H9 (cell line): ENCODE results near the gene CACNB3. TPM values are rescaled to one million over a fixed set of nuclear protein-coding genes. Genes with fewer than 3 reads are reported as not detected.

ENCODE experiments used
- DNase-seq: peaks from one replicate; pipeline ENCODE4 v3.0.0-alpha.2; 2017
- H2AFZ ChIP-seq: one replicate; pipeline ENCODE4 v1.6.1; 2013; ENCODE audit warnings: mild to moderate bottlenecking, low read length, control low read depth, moderate library complexity
- H2AK5ac ChIP-seq: 2 replicates; pipeline ENCODE4 v1.6.1; 2013; ENCODE audit warnings: low read length, control low read depth, mixed read lengths; ENCODE audit not compliant: insufficient read length
- H2BK120ac ChIP-seq: one replicate; pipeline ENCODE4 v1.6.1; 2013; ENCODE audit warnings: low read depth, mild to moderate bottlenecking, low read length, control low read depth, inconsistent platforms; ENCODE audit not compliant: poor library complexity, severe bottlenecking
- H2BK12ac ChIP-seq: 2 replicates; pipeline ENCODE4 v1.6.1; 2013; ENCODE audit warnings: low read length, control low read depth, mixed read lengths, low read depth; ENCODE audit not compliant: insufficient read length
- H2BK15ac ChIP-seq: 2 replicates; pipeline ENCODE4 v1.6.1; 2013; ENCODE audit warnings: low read depth, low read length, control low read depth
- H2BK20ac ChIP-seq: one replicate; pipeline ENCODE4 v1.6.1; 2013; ENCODE audit warnings: low read depth, mild to moderate bottlenecking, low read length, control low read depth, inconsistent platforms; ENCODE audit not compliant: poor library complexity, severe bottlenecking
- H2BK5ac ChIP-seq: 2 replicates; pipeline ENCODE4 v1.6.1; 2013; ENCODE audit warnings: low read length, control low read depth, mixed read lengths; ENCODE audit not compliant: insufficient read length
- H3K14ac ChIP-seq: 2 replicates; pipeline ENCODE4 v1.6.1; 2013; ENCODE audit warnings: low read length, control low read depth; ENCODE audit not compliant: insufficient read depth
- H3K18ac ChIP-seq: 2 replicates; pipeline ENCODE4 v1.6.1; 2013; ENCODE audit warnings: low read depth, mild to moderate bottlenecking, mixed read lengths, low read length, control low read depth; ENCODE audit not compliant: insufficient read length
- H3K23ac ChIP-seq: 2 replicates; pipeline ENCODE4 v1.6.1; 2013; ENCODE audit warnings: low read length, control low read depth, mixed read lengths, low read depth; ENCODE audit not compliant: insufficient read length
- H3K23me2 ChIP-seq: 2 replicates; pipeline ENCODE4 v1.6.1; 2013; ENCODE audit warnings: low read depth, mild to moderate bottlenecking, mixed read lengths, low read length, control low read depth; ENCODE audit not compliant: insufficient read length, poor library complexity, severe bottlenecking
- H3K27ac ChIP-seq: 2 replicates; pipeline ENCODE4 v1.5.1; 2013; ENCODE audit warnings: low read length, control low read depth, mixed read lengths, low read depth; ENCODE audit not compliant: insufficient read length
- H3K27me3 ChIP-seq: 2 replicates; pipeline ENCODE4 v1.6.1; 2013; ENCODE audit warnings: low read length, control low read depth, inconsistent platforms; ENCODE audit not compliant: insufficient read depth
- H3K4ac ChIP-seq: 2 replicates; pipeline ENCODE4 v1.6.1; 2013; ENCODE audit warnings: low read depth, mild to moderate bottlenecking, control low read depth, inconsistent platforms, low read length, moderate library complexity
- H3K4me1 ChIP-seq: 2 replicates; pipeline ENCODE4 v1.6.1; 2013; ENCODE audit warnings: low read length, control low read depth, inconsistent platforms; ENCODE audit not compliant: insufficient read depth
- H3K4me2 ChIP-seq: 2 replicates; pipeline ENCODE4 v1.6.1; 2013; ENCODE audit warnings: low read length, control low read depth, mixed read lengths; ENCODE audit not compliant: insufficient read length, insufficient read depth
- H3K56ac ChIP-seq: 2 replicates; pipeline ENCODE4 v1.6.1; 2013; ENCODE audit warnings: low read depth, mild to moderate bottlenecking, mixed read lengths, low read length, control low read depth; ENCODE audit not compliant: insufficient read length
- H3K79me1 ChIP-seq: 2 replicates; pipeline ENCODE4 v1.6.1; 2013; ENCODE audit warnings: low read depth, mild to moderate bottlenecking, moderate library complexity, low read length, control low read depth, inconsistent platforms; ENCODE audit not compliant: insufficient read depth, poor library complexity, severe bottlenecking
- H3K79me2 ChIP-seq: 2 replicates; pipeline ENCODE4 v1.6.1; 2013; ENCODE audit warnings: low read length, control low read depth, inconsistent platforms; ENCODE audit not compliant: insufficient read depth
- H3K9ac ChIP-seq: 2 replicates; pipeline ENCODE4 v1.6.1; 2013; ENCODE audit warnings: low read length, control low read depth, mixed read lengths; ENCODE audit not compliant: insufficient read length; ENCODE audit errors: extremely low read depth
- H3K9me3 ChIP-seq: one replicate; pipeline ENCODE4 v1.6.1; 2013; ENCODE audit warnings: low read depth, low read length, inconsistent platforms; ENCODE audit not compliant: control insufficient read depth
- H3T11ph ChIP-seq: one replicate; pipeline ENCODE4 v1.6.1; 2013; ENCODE audit warnings: mild to moderate bottlenecking, low read length, control low read depth, inconsistent platforms
- H4K20me1 ChIP-seq: one replicate; pipeline ENCODE4 v1.6.1; 2013; ENCODE audit not compliant: control insufficient read depth, insufficient read length, insufficient read depth
- H4K5ac ChIP-seq: 2 replicates; pipeline ENCODE4 v1.6.1; 2013; ENCODE audit warnings: low read depth, mild to moderate bottlenecking, mixed read lengths, low read length, control low read depth; ENCODE audit not compliant: insufficient read length
- H4K8ac ChIP-seq: replicated peaks from 2 replicates; pipeline ENCODE4 v1.6.1; 2013; ENCODE audit warnings: low read length, control low read depth, mixed read lengths, low read depth; ENCODE audit not compliant: insufficient read length
- H4K91ac ChIP-seq: 2 replicates; pipeline ENCODE4 v1.6.1; 2013; ENCODE audit warnings: low read depth, mild to moderate bottlenecking, moderate library complexity, mixed read lengths, low read length, control low read depth; ENCODE audit not compliant: insufficient read length
- H3K27ac Mint-ChIP-seq, 3 experiments: 2 replicates in 2 of 3; 3 replicates in 1 of 3; pipeline ENCODE4 v1.8.0; 2020 to 2021; ENCODE audit warnings: mixed read lengths in 3 of 3, mild to moderate bottlenecking in 1 of 3, moderate library complexity in 1 of 3
- H3K27me3 Mint-ChIP-seq: 2 replicates; pipeline ENCODE4 v1.8.0; 2021; ENCODE audit warnings: low read depth, mild to moderate bottlenecking, moderate library complexity, mixed read lengths
- H3K36me3 Mint-ChIP-seq, 3 experiments: 2 replicates in 2 of 3; 3 replicates in 1 of 3; pipeline ENCODE4 v1.8.0; 2020 to 2021; ENCODE audit warnings: low read depth in 3 of 3, mixed read lengths in 3 of 3; ENCODE audit not compliant: insufficient read depth in 1 of 3
- H3K4me1 Mint-ChIP-seq, 2 experiments: 2 replicates each; pipeline ENCODE4 v1.8.0; 2020; ENCODE audit warnings: mixed read lengths in 2 of 2
- H3K4me3 Mint-ChIP-seq, 2 experiments: 2 replicates in 1 of 2; 3 replicates in 1 of 2; pipeline ENCODE4 v1.8.0; 2020 to 2021; ENCODE audit warnings: mild to moderate bottlenecking in 2 of 2, mixed read lengths in 2 of 2, moderate library complexity in 1 of 2
- H3K9me3 Mint-ChIP-seq, 2 experiments: 2 replicates in 1 of 2; 3 replicates in 1 of 2; pipeline ENCODE4 v1.8.0; 2020; ENCODE audit warnings: mild to moderate bottlenecking in 2 of 2, mixed read lengths in 2 of 2, moderate library complexity in 1 of 2
- WGBS: extraction: QIAGEN DNeasy Blood & Tissue Kit; methylation state at CpG from one replicate; pipeline ENCODE4 v1.1.7; 2013; ENCODE audit warnings: missing lambda C conversion rate, low lambda C conversion rate, mixed read lengths; ENCODE audit not compliant: insufficient read length; ENCODE audit errors: extremely low coverage; 5-methylcytosine and 5-hydroxymethylcytosine counted together
- total RNA-seq: library from RNA; stranded (reverse); gene quantifications from 2 replicates; pipeline ENCODE4 v1.2.1, GENCODE V29; 2021
- TF ChIP-seq, protein P1 (sequence below): fragments of 200-600 bp; sonication (generic); conservative IDR thresholded peaks from 3 replicates; pipeline ENCODE4 v1.8.0; 2021; ENCODE audit warnings: antibody characterized with exemption, mild to moderate bottlenecking

Gene CACNB3
- total RNA-seq, 1 experiment from 2014 or later, result 35.1 TPM

DNA sequence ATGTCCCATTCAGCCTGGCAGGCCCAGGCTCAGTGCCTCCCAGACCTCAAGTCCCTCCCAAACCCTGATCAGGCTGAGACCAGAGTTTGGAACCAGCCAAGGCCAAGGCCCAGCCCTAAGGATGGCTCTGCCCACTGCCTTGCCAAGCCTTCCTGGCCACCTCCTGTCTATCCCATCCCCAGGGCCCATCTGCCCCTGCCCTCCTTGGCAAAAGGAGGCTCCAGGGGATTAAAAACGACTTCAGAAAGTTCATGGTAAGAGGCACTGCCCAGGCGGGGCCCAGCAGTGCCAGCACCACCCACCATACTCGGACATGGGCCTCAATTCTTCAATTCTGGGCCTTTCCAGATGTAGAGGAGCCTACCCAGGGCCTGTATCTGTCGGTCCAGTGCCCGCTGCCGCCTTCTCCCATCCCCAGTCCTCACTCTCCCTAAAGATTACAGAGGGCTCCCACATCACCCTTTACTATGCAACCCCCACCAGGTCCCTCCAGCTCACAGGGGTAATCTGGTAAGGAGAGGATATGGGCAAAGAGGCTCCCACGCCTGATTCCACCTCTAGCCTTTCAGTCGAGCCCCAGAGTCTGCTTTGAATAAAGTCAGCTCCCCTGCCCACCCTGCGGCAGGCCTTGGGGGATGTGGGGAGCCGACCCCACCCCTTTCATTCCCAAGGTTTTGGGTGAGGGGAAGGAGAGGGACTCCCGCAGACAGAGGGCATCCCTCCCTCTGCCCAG lies 30.3 kb upstream of the CACNB3 start:
- H3K14ac ChIP-seq, result peak overlapping the region; percentile 18; the same call in 1 of the 2 replicates
- H3K56ac ChIP-seq, result no peak overlapping the region
- H2AK5ac ChIP-seq, result no peak overlapping the region
- peak overlapping the region; percentile 90 to 97 for H3K4me3 Mint-ChIP-seq
- no peaks in the 10 kb centered on the region for H4K20me1 ChIP-seq
- no peak overlapping the region for H3K4ac ChIP-seq
- H3K9me3 ChIP-seq, result no peaks in the 10 kb centered on the region
- no peak for DNase-seq
- no peak overlapping the region for H3K23ac ChIP-seq
- H3K27ac ChIP-seq, result no peak overlapping the region
- H4K8ac ChIP-seq, result no peak overlapping the region
- no peak overlapping the region for H4K91ac ChIP-seq
- H2BK15ac ChIP-seq, result no peak overlapping the region
- H3K9me3 Mint-ChIP-seq, result no peaks in the 10 kb centered on the region
- H2BK5ac ChIP-seq, result no peak overlapping the region
- H3K27me3 Mint-ChIP-seq, result peaks cover 7% of the 10 kb centered on the region
- peak overlapping the region in 1 of 3 experiments; percentile 39; a peak in 2 of 7 replicates for H3K27ac Mint-ChIP-seq
- peaks cover 6% of the 10 kb centered on the region for H3K23me2 ChIP-seq
- H3K79me2 ChIP-seq, result no peaks in the 10 kb centered on the region
- H2BK120ac ChIP-seq, result no peak overlapping the region
- TF ChIP-seq, protein P1, sequence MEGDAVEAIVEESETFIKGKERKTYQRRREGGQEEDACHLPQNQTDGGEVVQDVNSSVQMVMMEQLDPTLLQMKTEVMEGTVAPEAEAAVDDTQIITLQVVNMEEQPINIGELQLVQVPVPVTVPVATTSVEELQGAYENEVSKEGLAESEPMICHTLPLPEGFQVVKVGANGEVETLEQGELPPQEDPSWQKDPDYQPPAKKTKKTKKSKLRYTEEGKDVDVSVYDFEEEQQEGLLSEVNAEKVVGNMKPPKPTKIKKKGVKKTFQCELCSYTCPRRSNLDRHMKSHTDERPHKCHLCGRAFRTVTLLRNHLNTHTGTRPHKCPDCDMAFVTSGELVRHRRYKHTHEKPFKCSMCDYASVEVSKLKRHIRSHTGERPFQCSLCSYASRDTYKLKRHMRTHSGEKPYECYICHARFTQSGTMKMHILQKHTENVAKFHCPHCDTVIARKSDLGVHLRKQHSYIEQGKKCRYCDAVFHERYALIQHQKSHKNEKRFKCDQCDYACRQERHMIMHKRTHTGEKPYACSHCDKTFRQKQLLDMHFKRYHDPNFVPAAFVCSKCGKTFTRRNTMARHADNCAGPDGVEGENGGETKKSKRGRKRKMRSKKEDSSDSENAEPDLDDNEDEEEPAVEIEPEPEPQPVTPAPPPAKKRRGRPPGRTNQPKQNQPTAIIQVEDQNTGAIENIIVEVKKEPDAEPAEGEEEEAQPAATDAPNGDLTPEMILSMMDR, result no peak
- H3K4me1 Mint-ChIP-seq, result peaks cover 25 to 36% of the 10 kb centered on the region in 2 experiments
- H3K9ac ChIP-seq, result no peak overlapping the region
- H3K4me1 ChIP-seq, result no peaks in the 10 kb centered on the region
- H3T11ph ChIP-seq, result no peak overlapping the region
- H4K5ac ChIP-seq, result no peak overlapping the region
- no peaks in the 10 kb centered on the region; the same call in 1 of the 2 replicates for H3K27me3 ChIP-seq
- no peak overlapping the region for H3K18ac ChIP-seq
- no peak overlapping the region for H2AFZ ChIP-seq
- peaks cover 0 to 3% (median 0%) of the 10 kb centered on the region in 3 experiments; a peak in 2 of 7 replicates for H3K36me3 Mint-ChIP-seq
- H3K4me2 ChIP-seq, result peak overlapping the region; percentile 49
- H2BK20ac ChIP-seq, result no peak overlapping the region
- WGBS, result no CpG with 5 or more reads among the region's 11 CpGs
- H2BK12ac ChIP-seq, result no peak overlapping the region
- no peaks in the 10 kb centered on the region for H3K79me1 ChIP-seq
